ENCODE results near the gene AVL9.

Gene AVL9

DNA sequence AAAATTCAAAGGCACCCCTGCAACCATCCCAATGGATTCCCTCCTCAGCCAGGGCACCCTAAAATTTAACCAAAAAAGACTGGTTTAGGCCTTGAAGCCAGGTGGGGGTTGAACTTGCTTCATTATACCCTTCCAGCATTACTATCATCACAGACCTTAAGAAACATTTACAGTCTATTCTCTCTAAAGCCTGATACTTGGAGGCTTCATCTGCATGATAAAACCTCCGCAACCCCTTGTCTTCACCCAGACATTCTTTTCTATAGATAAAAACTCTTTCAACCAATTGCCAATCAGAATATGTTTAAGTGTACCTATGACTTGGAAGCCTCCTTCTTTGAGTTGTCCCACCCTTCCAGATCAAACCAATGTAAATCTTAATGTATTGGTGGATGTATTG lies 17.9 kb downstream of the AVL9 start:
- Histone ChIP-seq H3K27ac (ENCODE audit: low read length) (no peak overlapping the region), H3K4me1 (ENCODE audit: control insufficient read depth, insufficient read depth, low read length) (no peaks in the 10 kb centered on the region), H3K4me3 (ENCODE audit: low read length) (no peak overlapping the region), H3K27me3 (ENCODE audit: control insufficient read depth, insufficient read depth, low read length) (no peaks in the 10 kb centered on the region), H3K36me3 (ENCODE audit: control insufficient read depth, insufficient read depth, low read length) (peaks cover 2% of the 10 kb centered on the region; the same call in 1 of the 2 replicates), H3K9me3 (ENCODE audit: control insufficient read depth, insufficient read depth, low read length) (no peaks in the 10 kb centered on the region)
- no peak for DNase-seq (ENCODE audit: low read depth, low spot score)
- no CpG with 5 or more reads among the region's 1 CpG for whole genome bisulfite sequencing (ENCODE audit: insufficient coverage, insufficient read length)

DNA sequence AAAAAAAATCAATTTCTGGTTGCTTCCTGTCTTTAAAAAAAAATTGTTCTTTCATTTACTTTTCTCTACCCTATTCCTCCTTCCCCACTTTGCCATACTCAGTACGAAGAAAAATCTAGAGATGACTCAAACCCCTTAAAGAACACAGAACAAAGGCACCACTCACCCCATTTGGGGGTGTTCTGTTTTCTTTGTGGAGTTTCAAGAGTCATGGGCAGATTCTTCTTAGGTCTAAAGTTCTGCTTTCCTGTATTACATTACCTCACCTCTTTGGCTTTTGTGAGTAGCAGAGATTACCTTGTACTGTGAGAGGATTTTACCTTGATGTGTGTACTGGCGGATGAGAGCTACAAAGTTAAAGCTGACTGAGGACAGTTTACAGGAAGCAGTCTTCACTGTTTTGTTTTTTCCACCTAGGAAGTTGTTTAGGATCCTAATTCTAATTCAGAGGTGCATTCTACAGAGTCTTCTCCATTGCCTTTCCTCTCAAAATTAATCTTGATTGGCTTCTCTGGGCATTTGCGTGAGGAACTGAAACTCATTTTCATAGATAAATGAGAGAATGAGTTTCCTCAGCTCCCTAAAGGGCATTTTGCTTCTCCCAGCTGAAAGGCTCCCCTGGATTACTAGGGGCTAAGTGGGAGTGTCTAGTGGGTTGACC lies 20.7 kb downstream of the AVL9 start:
- no CpG with 5 or more reads among the region's 3 CpGs for WGBS (ENCODE audit: insufficient coverage, insufficient read length)
- no peaks in the 10 kb centered on the region for H3K4me1 ChIP-seq (ENCODE audit: control insufficient read depth, insufficient read depth, low read length)
- no peak overlapping the region for H3K4me3 ChIP-seq (ENCODE audit: low read length)
- no peaks in the 10 kb centered on the region for H3K27me3 ChIP-seq (ENCODE audit: control insufficient read depth, insufficient read depth, low read length)
- H3K9me3 ChIP-seq (ENCODE audit: control insufficient read depth, insufficient read depth, low read length) = peaks cover 6% of the 10 kb centered on the region
- peaks cover 2% of the 10 kb centered on the region; the same call in 1 of the 2 replicates for H3K36me3 ChIP-seq (ENCODE audit: control insufficient read depth, insufficient read depth, low read length)
- DNase-seq (ENCODE audit: low read depth, low spot score) = no peak
- H3K27ac ChIP-seq (ENCODE audit: low read length) = no peak overlapping the region

DNA sequence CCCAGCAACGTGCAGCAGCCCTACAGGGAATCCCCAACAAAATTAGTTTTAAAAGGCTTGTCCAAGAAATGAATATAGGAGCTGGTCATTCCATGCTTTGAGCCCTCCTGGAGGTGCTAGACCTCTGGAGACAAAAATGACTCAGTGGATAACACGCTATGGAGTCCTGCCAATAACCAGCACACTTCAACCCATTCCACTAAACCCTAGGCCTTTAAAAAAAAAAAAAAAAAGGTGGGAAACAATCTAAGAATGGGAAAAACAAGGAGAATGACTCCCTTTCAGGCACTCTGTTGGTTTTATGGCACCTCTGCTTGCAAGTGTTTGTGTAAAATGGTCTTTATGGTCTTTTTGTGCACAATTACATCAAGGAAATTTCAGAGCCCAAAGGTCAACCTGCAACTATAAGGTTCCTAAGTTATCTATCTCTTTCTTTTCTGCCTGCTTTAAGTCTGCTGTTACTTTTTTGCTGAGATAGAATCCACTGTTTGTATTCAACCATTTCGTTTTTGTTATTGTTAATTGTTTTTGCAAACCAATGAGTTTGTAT lies 21.3 kb downstream of the AVL9 start:
- H3K36me3 ChIP-seq (ENCODE audit: control insufficient read depth, insufficient read depth, low read length) = peaks cover 2% of the 10 kb centered on the region; the same call in 1 of the 2 replicates
- WGBS (ENCODE audit: insufficient coverage, insufficient read length) = no CpG with 5 or more reads among the region's 3 CpGs

DNA sequence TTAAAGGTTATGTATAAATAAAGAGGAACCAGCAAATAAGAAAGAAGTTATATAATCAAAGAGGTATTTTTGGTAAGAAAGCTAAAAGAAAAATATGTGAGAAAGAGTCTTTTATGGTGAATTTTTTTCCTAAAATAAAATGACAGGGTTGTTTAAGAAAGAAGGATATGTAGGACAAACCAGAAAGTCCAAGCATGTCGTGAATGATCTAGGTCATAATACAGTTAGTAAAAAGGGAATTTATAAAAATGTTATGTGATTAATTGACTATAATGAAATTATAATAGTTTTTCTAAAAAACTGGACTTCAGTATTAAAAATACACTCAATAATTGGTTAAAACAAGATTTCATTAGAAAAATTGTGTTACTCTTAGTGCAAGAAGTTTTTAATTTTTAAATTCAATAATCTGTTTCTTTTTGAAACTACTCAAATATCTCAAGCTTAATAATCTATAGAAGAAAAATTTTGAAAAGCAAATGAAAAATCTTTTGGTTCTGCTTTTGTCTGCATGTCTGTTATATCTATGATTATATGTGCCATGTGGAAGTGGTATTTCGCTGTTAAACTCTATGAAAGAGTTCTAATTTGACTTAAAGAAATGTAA lies 23.3 kb downstream of the AVL9 start:
- H3K4me1 ChIP-seq (ENCODE audit: control insufficient read depth, insufficient read depth, low read length) = no peaks in the 10 kb centered on the region
- no peak overlapping the region for H3K27ac ChIP-seq (ENCODE audit: low read length)
- H3K27me3 ChIP-seq (ENCODE audit: control insufficient read depth, insufficient read depth, low read length) = no peaks in the 10 kb centered on the region
- peaks cover 2% of the 10 kb centered on the region; the same call in 1 of the 2 replicates for H3K36me3 ChIP-seq (ENCODE audit: control insufficient read depth, insufficient read depth, low read length)
- H3K9me3 ChIP-seq (ENCODE audit: control insufficient read depth, insufficient read depth, low read length) = peaks cover 9% of the 10 kb centered on the region
- no peak overlapping the region for H3K4me3 ChIP-seq (ENCODE audit: low read length)
- peak; percentile 72 for DNase-seq (ENCODE audit: low read depth, low spot score)
- no CpG with 5 or more reads among the region's 2 CpGs for WGBS (ENCODE audit: insufficient coverage, insufficient read length)

More for the DNA sequence above, 21.3 kb downstream of the AVL9 start:
- Histone ChIP-seq H3K9me3 (ENCODE audit: control insufficient read depth, insufficient read depth, low read length) (peaks cover 8% of the 10 kb centered on the region), H3K4me3 (ENCODE audit: low read length) (no peak overlapping the region), H3K4me1 (ENCODE audit: control insufficient read depth, insufficient read depth, low read length) (no peaks in the 10 kb centered on the region), H3K27me3 (ENCODE audit: control insufficient read depth, insufficient read depth, low read length) (no peaks in the 10 kb centered on the region), H3K27ac (ENCODE audit: low read length) (no peak overlapping the region)
- DNase-seq (ENCODE audit: low read depth, low spot score) = no peak

DNA sequence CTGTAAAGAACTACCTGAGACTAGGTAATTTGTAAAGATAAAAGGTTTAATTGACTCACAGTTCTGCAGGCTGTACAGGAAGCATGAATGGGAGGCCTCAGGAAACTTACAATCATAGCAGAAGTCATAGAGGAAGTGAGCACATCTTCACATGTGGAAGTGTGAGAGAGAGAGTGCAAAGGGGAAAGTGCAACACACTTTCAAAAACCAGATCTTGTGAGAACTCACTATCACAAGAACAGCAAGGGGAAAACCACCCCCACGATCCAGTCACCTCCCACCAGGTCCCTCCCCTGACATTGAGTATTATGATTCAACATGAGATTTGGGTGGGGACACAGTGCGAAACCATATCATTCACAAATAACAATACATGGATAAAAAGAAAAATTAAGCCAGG lies 24.5 kb downstream of the AVL9 start:
- no peak for DNase-seq (ENCODE audit: low read depth, low spot score)
- Histone ChIP-seq H3K9me3 (ENCODE audit: control insufficient read depth, insufficient read depth, low read length) (peaks cover 9% of the 10 kb centered on the region), H3K27ac (ENCODE audit: low read length) (no peak overlapping the region), H3K27me3 (ENCODE audit: control insufficient read depth, insufficient read depth, low read length) (no peaks in the 10 kb centered on the region), H3K4me3 (ENCODE audit: low read length) (no peak overlapping the region), H3K36me3 (ENCODE audit: control insufficient read depth, insufficient read depth, low read length) (peaks cover 2% of the 10 kb centered on the region; the same call in 1 of the 2 replicates), H3K4me1 (ENCODE audit: control insufficient read depth, insufficient read depth, low read length) (no peaks in the 10 kb centered on the region)
- no CpG with 5 or more reads among the region's 2 CpGs for WGBS (ENCODE audit: insufficient coverage, insufficient read length)

DNA sequence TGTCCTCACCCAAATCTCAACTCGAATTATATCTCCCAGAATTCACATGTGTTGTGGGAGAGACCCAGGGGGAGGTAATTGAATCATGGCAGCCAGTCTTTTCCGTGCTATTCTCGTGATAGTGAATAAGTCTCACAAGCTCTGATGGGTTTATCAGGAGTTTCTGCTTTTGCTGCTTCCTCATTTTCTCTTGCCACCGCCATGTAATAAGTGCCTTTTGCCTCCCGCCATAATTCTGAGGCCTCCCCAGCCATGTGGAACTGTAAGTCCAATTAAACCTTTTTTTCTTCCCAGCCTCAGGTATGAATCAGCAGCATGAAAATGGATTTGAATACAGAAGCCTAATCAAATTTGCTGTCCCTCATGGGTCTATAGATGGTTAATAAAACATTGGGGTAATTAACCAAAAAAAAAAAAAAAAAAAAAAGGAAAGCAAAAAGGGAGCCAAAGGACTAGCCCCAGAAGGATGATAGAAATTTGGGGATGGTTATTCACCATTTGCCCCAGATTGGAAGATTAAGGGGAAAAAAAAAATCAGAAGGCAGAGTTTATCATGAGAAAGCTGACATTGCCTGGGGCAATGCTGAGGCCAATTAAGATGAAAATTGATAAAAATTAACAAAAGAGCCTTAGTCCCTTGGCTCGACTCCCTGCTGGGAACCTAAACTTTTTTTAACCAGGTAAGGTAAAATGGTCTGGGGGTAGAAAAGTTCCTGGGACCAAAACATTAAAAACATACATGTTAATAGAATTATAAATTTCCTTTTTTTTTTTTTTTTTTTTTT lies 27.6 kb downstream of the AVL9 start:
- peaks cover 1% of the 10 kb centered on the region; the same call in 1 of the 2 replicates for H3K4me1 ChIP-seq (ENCODE audit: control insufficient read depth, insufficient read depth, low read length)
- H3K9me3 ChIP-seq (ENCODE audit: control insufficient read depth, insufficient read depth, low read length) = peaks cover 9% of the 10 kb centered on the region
- WGBS (ENCODE audit: insufficient coverage, insufficient read length) = no CpG with 5 or more reads among the region's 6 CpGs

DNA sequence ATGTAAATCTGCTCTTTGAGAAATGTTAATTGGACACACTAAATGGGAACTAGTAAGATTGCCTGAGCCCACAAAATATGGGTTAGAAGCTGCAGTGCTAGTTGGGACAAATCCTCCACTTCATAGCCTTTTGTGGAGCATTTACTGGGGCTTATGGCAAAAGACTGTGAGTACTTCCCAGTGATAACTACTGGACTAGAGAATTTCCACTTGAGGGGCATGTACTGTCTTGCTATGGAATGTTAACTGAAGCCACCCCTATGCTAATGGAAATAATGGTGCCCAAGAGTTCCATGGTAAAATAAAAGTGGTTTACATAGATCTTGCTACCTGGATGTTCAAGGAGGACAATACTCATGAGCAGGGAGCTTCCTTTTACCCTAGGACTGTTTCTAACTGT lies 29.3 kb downstream of the AVL9 start:
- H3K4me1 ChIP-seq (ENCODE audit: control insufficient read depth, insufficient read depth, low read length) = peaks cover 1% of the 10 kb centered on the region; the same call in 1 of the 2 replicates
- DNase-seq (ENCODE audit: low read depth, low spot score) = no peak
- no peak overlapping the region for H3K27ac ChIP-seq (ENCODE audit: low read length)

More for the DNA sequence above, 27.6 kb downstream of the AVL9 start:
- no peaks in the 10 kb centered on the region for H3K27me3 ChIP-seq (ENCODE audit: control insufficient read depth, insufficient read depth, low read length)
- H3K36me3 ChIP-seq (ENCODE audit: control insufficient read depth, insufficient read depth, low read length) = no peaks in the 10 kb centered on the region; the same call in 1 of the 2 replicates
- H3K4me3 ChIP-seq (ENCODE audit: low read length) = no peak overlapping the region
- DNase-seq (ENCODE audit: low read depth, low spot score) = no peak
- no peak overlapping the region for H3K27ac ChIP-seq (ENCODE audit: low read length)

DNA sequence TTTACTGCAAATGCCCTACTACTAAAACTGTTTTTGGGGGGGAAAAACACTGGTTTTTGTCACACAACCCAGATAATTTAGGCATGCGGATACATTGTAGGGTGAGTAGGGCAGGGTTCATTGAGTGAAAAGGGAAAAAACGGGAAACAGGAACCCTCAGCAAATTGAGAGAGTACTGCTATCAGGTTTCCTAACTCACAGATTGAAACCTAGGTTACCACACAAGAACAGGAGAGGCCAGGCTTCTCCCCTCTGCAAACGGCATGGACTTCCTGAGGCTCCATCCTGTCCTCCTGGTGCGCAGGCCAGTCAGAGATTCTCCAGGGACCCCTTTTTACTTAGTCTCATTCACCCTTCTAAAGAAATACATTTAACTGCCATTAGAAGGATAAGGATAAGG lies 30.6 kb downstream of the AVL9 start:
- Histone ChIP-seq H3K36me3 (ENCODE audit: control insufficient read depth, insufficient read depth, low read length) (no peaks in the 10 kb centered on the region), H3K4me3 (ENCODE audit: low read length) (no peak overlapping the region), H3K27ac (ENCODE audit: low read length) (no peak overlapping the region), H3K9me3 (ENCODE audit: control insufficient read depth, insufficient read depth, low read length) (peaks cover 3% of the 10 kb centered on the region), H3K27me3 (ENCODE audit: control insufficient read depth, insufficient read depth, low read length) (no peaks in the 10 kb centered on the region), H3K4me1 (ENCODE audit: control insufficient read depth, insufficient read depth, low read length) (peaks cover 1% of the 10 kb centered on the region; the same call in 1 of the 2 replicates)
- no peak for DNase-seq (ENCODE audit: low read depth, low spot score)
- WGBS (ENCODE audit: insufficient coverage, insufficient read length) = no CpG with 5 or more reads among the region's 4 CpGs

More for the DNA sequence above, 29.3 kb downstream of the AVL9 start:
- peaks cover 9% of the 10 kb centered on the region for H3K9me3 ChIP-seq (ENCODE audit: control insufficient read depth, insufficient read depth, low read length)
- no peaks in the 10 kb centered on the region for H3K27me3 ChIP-seq (ENCODE audit: control insufficient read depth, insufficient read depth, low read length)
- no peaks in the 10 kb centered on the region; the same call in 1 of the 2 replicates for H3K36me3 ChIP-seq (ENCODE audit: control insufficient read depth, insufficient read depth, low read length)
- no peak overlapping the region for H3K4me3 ChIP-seq (ENCODE audit: low read length)

DNA sequence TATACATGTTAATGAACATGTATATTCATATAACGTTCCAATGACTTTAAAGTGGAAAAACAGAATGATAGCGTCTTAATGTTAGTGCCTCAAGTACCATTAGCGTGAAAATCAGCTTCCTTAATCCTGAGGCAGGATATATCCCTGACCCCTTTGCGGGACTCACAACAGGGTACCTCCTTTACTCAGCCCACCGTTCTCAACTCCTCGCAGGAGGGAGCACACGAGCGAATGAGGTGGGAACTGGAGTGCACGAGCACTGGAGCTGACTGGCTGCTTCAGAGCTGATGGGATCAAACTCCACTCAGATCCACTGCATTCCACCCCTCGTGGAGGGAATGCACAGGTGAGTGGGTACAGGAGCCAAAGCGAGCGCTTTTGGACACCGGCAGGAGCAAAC lies 36.1 kb downstream of the AVL9 start:
- no CpG with 5 or more reads among the region's 13 CpGs for WGBS (ENCODE audit: insufficient coverage, insufficient read length)
- Histone ChIP-seq H3K4me1 (ENCODE audit: control insufficient read depth, insufficient read depth, low read length) (peaks cover 5% of the 10 kb centered on the region), H3K27me3 (ENCODE audit: control insufficient read depth, insufficient read depth, low read length) (no peaks in the 10 kb centered on the region), H3K36me3 (ENCODE audit: control insufficient read depth, insufficient read depth, low read length) (no peaks in the 10 kb centered on the region), H3K27ac (ENCODE audit: low read length) (no peak overlapping the region), H3K9me3 (ENCODE audit: control insufficient read depth, insufficient read depth, low read length) (no peaks in the 10 kb centered on the region), H3K4me3 (ENCODE audit: low read length) (no peak overlapping the region)
- no peak for DNase-seq (ENCODE audit: low read depth, low spot score)

DNA sequence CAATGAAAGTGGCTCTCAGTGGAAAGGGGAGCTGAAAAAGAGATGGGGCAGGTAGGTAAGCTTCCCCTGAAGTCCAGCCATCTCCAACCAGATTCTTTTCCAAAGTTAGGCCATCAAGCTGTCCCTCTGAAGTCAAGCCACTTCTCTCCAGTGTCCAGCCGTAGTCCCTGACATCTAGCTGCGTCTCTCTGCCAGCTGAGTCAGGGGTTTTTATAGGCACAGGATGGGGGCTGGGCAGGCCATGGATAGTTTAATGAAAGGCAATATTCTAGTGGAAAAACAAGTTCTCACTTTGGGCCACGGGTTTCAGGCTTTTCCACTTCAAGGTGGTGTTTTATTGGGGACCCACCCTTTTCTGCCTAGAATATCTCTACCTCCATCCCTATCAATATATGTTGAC lies 36.8 kb downstream of the AVL9 start:
- Histone ChIP-seq H3K36me3 (ENCODE audit: control insufficient read depth, insufficient read depth, low read length) (no peaks in the 10 kb centered on the region), H3K4me1 (ENCODE audit: control insufficient read depth, insufficient read depth, low read length) (peaks cover 5% of the 10 kb centered on the region), H3K4me3 (ENCODE audit: low read length) (no peak overlapping the region), H3K27ac (ENCODE audit: low read length) (no peak overlapping the region), H3K27me3 (ENCODE audit: control insufficient read depth, insufficient read depth, low read length) (no peaks in the 10 kb centered on the region), H3K9me3 (ENCODE audit: control insufficient read depth, insufficient read depth, low read length) (no peaks in the 10 kb centered on the region)
- no CpG with 5 or more reads among the region's 3 CpGs for WGBS (ENCODE audit: insufficient coverage, insufficient read length)
- no peak for DNase-seq (ENCODE audit: low read depth, low spot score)
